HCT116 (cell line): ENCODE results near the gene ORAI2.
"Not testable (repeated sequence)": the region's sequence is repeated elsewhere in the genome, so short reads cannot be mapped to it uniquely, and the experiment has no call there.

Experiments
- CEBPB ChIP-seq: IDR thresholded peaks from 2 replicates; pipeline ENCODE4 v1.6.1; 2012; ENCODE audit warnings: low read depth
- CTCF ChIP-seq, 3 experiments: fragments of 200-600 bp in 1 of 3; sonication (generic) in 1 of 3; IDR thresholded peaks in 2 of 3; conservative IDR thresholded peaks in 1 of 3; 2 replicates each; pipeline ENCODE4 v1.5.1; 2012 to 2017; ENCODE audit warnings: low read depth in 2 of 3, low read length in 2 of 3, antibody characterized with exemption in 1 of 3, borderline replicate concordance in 1 of 3, control low read depth in 1 of 3, mild to moderate bottlenecking in 1 of 3, mixed read lengths in 1 of 3, mixed run types in 1 of 3, moderate library complexity in 1 of 3; ENCODE audit not compliant: insufficient read depth in 1 of 3
- EGR1 ChIP-seq: IDR thresholded peaks from 2 replicates; pipeline ENCODE4 v1.6.1; 2012; ENCODE audit warnings: low read depth
- EZH2 ChIP-seq: fragments of 200-600 bp; sonication (generic); IDR thresholded peaks from 2 replicates; pipeline ENCODE4 v1.6.1; 2017; ENCODE audit warnings: antibody characterized with exemption, mixed run types
- JUND ChIP-seq: IDR thresholded peaks from 2 replicates; pipeline ENCODE4 v1.6.1; 2012
- POLR2A ChIP-seq: IDR thresholded peaks from 2 replicates; pipeline ENCODE4 v1.7.0; 2011; ENCODE audit warnings: borderline replicate concordance; ENCODE audit not compliant: insufficient read depth, insufficient read length; ENCODE audit errors: extremely low read depth
- POLR2AphosphoS5 ChIP-seq: IDR thresholded peaks from 2 replicates; pipeline ENCODE4 v1.6.1; 2011; ENCODE audit warnings: mild to moderate bottlenecking, low read depth, low read length, moderate library complexity
- RAD21 ChIP-seq: IDR thresholded peaks from 2 replicates; pipeline ENCODE4 v1.6.1; 2012; ENCODE audit warnings: low read depth, mild to moderate bottlenecking
- SIN3A ChIP-seq: IDR thresholded peaks from 2 replicates; pipeline ENCODE4 v1.6.1; 2012; ENCODE audit warnings: low read depth
- SP1 ChIP-seq: IDR thresholded peaks from 2 replicates; pipeline ENCODE4 v1.6.1; 2012; ENCODE audit warnings: low read depth
- SRF ChIP-seq: IDR thresholded peaks from 2 replicates; pipeline ENCODE4 v1.6.1; 2012; ENCODE audit warnings: low read depth
- YY1 ChIP-seq: IDR thresholded peaks from 2 replicates; pipeline ENCODE4 v1.6.1; 2011; ENCODE audit warnings: low read length, low read depth, moderate library complexity, mild to moderate bottlenecking; ENCODE audit not compliant: insufficient replicate concordance; ENCODE audit errors: extremely low read depth

- TF ChIP-seq JUND; SP1; POLR2A; CTCF (IDR thresholded peaks at IDR 0.05 in 2 of 3, conservative IDR thresholded peaks at IDR 0.05 in 1 of 3; ENCODE audit: borderline replicate concordance in 1 of 3, insufficient read depth in 1 of 3, low read depth in 2 of 3, low read length in 2 of 3); CEBPB; SIN3A; POLR2AphosphoS5; YY1; EGR1; RAD21; SRF; EZH2: not testable (repeated sequence)
Observed at GRCh38 chr7:102474736-102475435, 41.5 kb downstream of the ORAI2 start.
